ENCODE results near the gene AKR1C2. TPM values are rescaled to one million over a fixed set of nuclear protein-coding genes. Genes with fewer than 3 reads are reported as not detected.
"Not testable (repeated sequence)": the region's sequence is repeated elsewhere in the genome, so short reads cannot be mapped to it uniquely, and the experiment has no call there.

AKR1C2 gene
- total RNA-seq, 1 experiment from 2014 or later, result 16.2 TPM

- H3K27me3 ChIP-seq (replicated peaks; ENCODE audit: insufficient read depth, low read depth, low read length, poor library complexity), result no peaks in the 10 kb centered on the region
- DNase-seq (ENCODE audit: low spot score), result no peak
- intact Hi-C loops (cut with micrococcal nuclease; ENCODE audit: unreplicated experiment), result no loop called here
- ChIA-PET POLR2A (ENCODE audit: low non-redundant PET) (no interaction called here), CTCF (no interaction called here)
- peaks cover 4% of the 10 kb centered on the region for H3K36me3 ChIP-seq (ENCODE audit: insufficient read depth, low read length, poor library complexity, severe bottlenecking)
- no peak for TF ChIP-seq CTCF (conservative IDR thresholded peaks at IDR 0.05; ENCODE audit: low read depth, low read length)
- TF ChIP-seq EZH2 (IDR thresholded peaks at IDR 0.05; ENCODE audit: borderline replicate concordance, low read depth, low read length, poor library complexity, severe bottlenecking), result no peak
- H3K9me3 ChIP-seq (ENCODE audit: low read depth, low read length, poor library complexity, severe bottlenecking), result no peaks in the 10 kb centered on the region
- no TSS peak for BruUV-seq (replicated peaks)
- no peaks in the 10 kb centered on the region for H3K4me1 ChIP-seq (ENCODE audit: insufficient read depth, low read length, poor library complexity, severe bottlenecking)
- no peak overlapping the region for H3K4me3 ChIP-seq (ENCODE audit: low read depth, low read length, poor library complexity, severe bottlenecking)
- no peak overlapping the region for H3K27ac ChIP-seq (ENCODE audit: low read depth, low read length, poor library complexity, severe bottlenecking)
Measured at GRCh38 chr10:4990217-4990616, 13.4 kb downstream of the AKR1C2 start.

- intact Hi-C loops (cut with micrococcal nuclease; ENCODE audit: unreplicated experiment); H3K4me3 ChIP-seq (ENCODE audit: low read depth, low read length, poor library complexity, severe bottlenecking); CTCF ChIA-PET; DNase-seq (ENCODE audit: low spot score); H3K9me3 ChIP-seq (ENCODE audit: low read depth, low read length, poor library complexity, severe bottlenecking); H3K36me3 ChIP-seq (ENCODE audit: insufficient read depth, low read length, poor library complexity, severe bottlenecking); H3K27me3 ChIP-seq (replicated peaks; ENCODE audit: insufficient read depth, low read depth, low read length, poor library complexity); H3K4me1 ChIP-seq (ENCODE audit: insufficient read depth, low read length, poor library complexity, severe bottlenecking); POLR2A ChIA-PET (ENCODE audit: low non-redundant PET); BruUV-seq (replicated peaks); H3K27ac ChIP-seq (ENCODE audit: low read depth, low read length, poor library complexity, severe bottlenecking): not testable (repeated sequence)
Measured at GRCh38 chr10:4988000-4988641, 15.5 kb downstream of the AKR1C2 start.

- CTCF ChIA-PET, result no interaction called here
- H3K4me3 ChIP-seq (ENCODE audit: low read depth, low read length, poor library complexity, severe bottlenecking), result no peak overlapping the region
- intact Hi-C loops (cut with micrococcal nuclease; ENCODE audit: unreplicated experiment), result no loop called here
- H3K4me1 ChIP-seq (ENCODE audit: insufficient read depth, low read length, poor library complexity, severe bottlenecking), result no peaks in the 10 kb centered on the region
- BruUV-seq (replicated peaks), result no TSS peak
- no peak overlapping the region for H3K27ac ChIP-seq (ENCODE audit: low read depth, low read length, poor library complexity, severe bottlenecking)
- no peak for DNase-seq (ENCODE audit: low spot score)
- POLR2A ChIA-PET (ENCODE audit: low non-redundant PET), result interaction anchor here (0.6 kb wide), 1 partner anchor 289 kb away, joined by 3 read pairs; no protein-coding TSS in a partner anchor
- TF ChIP-seq CTCF (conservative IDR thresholded peaks at IDR 0.05; ENCODE audit: low read depth, low read length) (no peak), EZH2 (IDR thresholded peaks at IDR 0.05; ENCODE audit: borderline replicate concordance, low read depth, low read length, poor library complexity, severe bottlenecking) (no peak)
- no peaks in the 10 kb centered on the region for H3K36me3 ChIP-seq (ENCODE audit: insufficient read depth, low read length, poor library complexity, severe bottlenecking)
- H3K9me3 ChIP-seq (ENCODE audit: low read depth, low read length, poor library complexity, severe bottlenecking), result no peaks in the 10 kb centered on the region
- H3K27me3 ChIP-seq (replicated peaks; ENCODE audit: insufficient read depth, low read depth, low read length, poor library complexity), result no peaks in the 10 kb centered on the region
Measured at GRCh38 chr10:4984971-4985594, 18.6 kb downstream of the AKR1C2 start.

- H3K4me3 ChIP-seq (ENCODE audit: low read depth, low read length, poor library complexity, severe bottlenecking), result no peak overlapping the region
- no peak overlapping the region for H3K27ac ChIP-seq (ENCODE audit: low read depth, low read length, poor library complexity, severe bottlenecking)
- H3K36me3 ChIP-seq (ENCODE audit: insufficient read depth, low read length, poor library complexity, severe bottlenecking), result no peaks in the 10 kb centered on the region
- no peaks in the 10 kb centered on the region for H3K27me3 ChIP-seq (replicated peaks; ENCODE audit: insufficient read depth, low read depth, low read length, poor library complexity)
- CTCF ChIA-PET, result no interaction called here
- intact Hi-C loops (cut with micrococcal nuclease; ENCODE audit: unreplicated experiment), result no loop called here
- no peaks in the 10 kb centered on the region for H3K4me1 ChIP-seq (ENCODE audit: insufficient read depth, low read length, poor library complexity, severe bottlenecking)
- POLR2A ChIA-PET (ENCODE audit: low non-redundant PET), result no interaction called here
- no peak for DNase-seq (ENCODE audit: low spot score)
- TF ChIP-seq EZH2 (IDR thresholded peaks at IDR 0.05; ENCODE audit: borderline replicate concordance, low read depth, low read length, poor library complexity, severe bottlenecking) (no peak), CTCF (conservative IDR thresholded peaks at IDR 0.05; ENCODE audit: low read depth, low read length) (no peak)
- no peaks in the 10 kb centered on the region for H3K9me3 ChIP-seq (ENCODE audit: low read depth, low read length, poor library complexity, severe bottlenecking)
- no TSS peak for BruUV-seq (replicated peaks)
Measured at GRCh38 chr10:4984223-4984622, 19.4 kb downstream of the AKR1C2 start.
